HG02763 (cell line): ENCODE data around the gene CCDC28B.
A peak's percentile ranks its signal among the peaks of the same experiment; 100 is the strongest.

Experiments
- ATAC-seq: cut with Tn5 transposase; IDR thresholded peaks from one replicate; pipeline ENCODE4 v1.9.1; 2021; ENCODE audit warnings: mild to moderate bottlenecking, moderate library complexity; ENCODE audit not compliant: unreplicated experiment

The CCDC28B gene

GRCh38 chr1:32249831-32250525, 49.6 kb downstream of the CCDC28B start:
- ATAC-seq = peak; percentile 62

- ATAC-seq = no peak
Observed at GRCh38 chr1:32250893-32251716, 50.7 kb downstream of the CCDC28B start, which contains the start of gene LCK. Gene LCK, plus strand, starts transcription at chr1:32251265. Its CDS starts 23,065 bp downstream, at chr1:32274330.
